Measurements from ENCODE around the gene FIBIN. TPM values are rescaled to one million over a fixed set of nuclear protein-coding genes. Genes with fewer than 3 reads are reported as not detected.
"Not testable (repeated sequence)": the region's sequence is repeated elsewhere in the genome, so short reads cannot be mapped to it uniquely, and the experiment has no call there.

The FIBIN gene
- total RNA-seq, 4 donors from 2014 or later, result 1.7 to 67.5 (median 6.1) TPM

GRCh38 chr11:26994631-26995095 lies 751 bp downstream of the FIBIN start:
- DNase-seq, result no peak
- TF ChIP-seq POLR2A (IDR thresholded peaks at IDR 0.05) (no peak), CTCF (IDR thresholded peaks at IDR 0.05) (no peak)
- Histone ChIP-seq H3K36me3 (no peaks in the 10 kb centered on the region), H3K27ac (peak overlapping the region; percentile 68 to 92 (median 84)), H3K27me3 (peaks cover 0 to 5% (median 0%) of the 10 kb centered on the region in 4 donors), H3K4me1 (peaks cover 0 to 42% (median 3%) of the 10 kb centered on the region in 3 donors), H3K4me3 (peak overlapping the region; percentile 22 to 70 (median 58)), H3K9me3 (no peaks in the 10 kb centered on the region)
- intact Hi-C loops (cut with DNase I), result no loop called here
- 36% methylated on average over 7 of the region's 19 CpGs; no CpG with 5 or more reads in 1 of the 2 donors for WGBS, 2 donors

DNA sequence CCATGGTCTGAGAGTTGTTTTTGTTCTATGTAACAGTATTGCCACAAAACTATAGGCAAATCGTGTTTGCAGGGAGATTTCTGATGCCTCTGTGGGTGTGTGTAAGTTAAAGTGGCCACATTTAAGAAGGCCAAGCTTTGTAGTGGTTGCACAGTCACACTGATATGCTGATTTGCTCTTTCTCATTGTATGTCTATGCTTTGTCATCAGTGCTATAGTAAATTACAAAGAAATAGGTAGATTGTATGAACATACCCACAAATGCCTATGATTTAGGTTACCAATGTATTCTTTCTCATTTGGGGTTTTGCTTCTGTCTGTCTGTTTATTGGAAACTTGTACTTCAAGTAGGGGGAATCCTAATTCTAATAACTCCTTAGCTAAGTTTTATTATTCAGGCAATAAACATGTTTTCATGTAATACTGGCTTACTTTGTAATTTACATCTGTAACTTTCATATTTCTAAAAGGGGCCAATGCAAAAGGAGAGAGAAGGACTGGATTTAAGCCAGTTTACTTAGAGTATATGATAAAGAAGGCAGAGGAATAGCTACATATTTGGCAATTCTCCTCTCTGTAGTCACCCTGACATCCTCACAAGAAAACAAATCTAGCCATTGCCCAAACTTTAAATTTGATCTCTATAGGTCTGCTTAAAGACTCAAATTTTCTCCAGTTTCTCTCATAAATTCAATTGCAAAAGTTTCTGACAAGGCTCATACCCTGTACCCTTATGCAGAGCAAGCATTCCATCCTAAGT lies 2.0 kb downstream of the FIBIN start:
- no peaks in the 10 kb centered on the region for H3K36me3 ChIP-seq
- WGBS, 2 donors, result 15 to 23% methylated on average over 1 of the region's 1 CpG
- DNase-seq, result no peak
- peaks cover 0 to 5% (median 0%) of the 10 kb centered on the region in 4 donors for H3K27me3 ChIP-seq
- no peaks in the 10 kb centered on the region for H3K9me3 ChIP-seq
- no peak for TF ChIP-seq POLR2A (IDR thresholded peaks at IDR 0.05)
- no peak for TF ChIP-seq CTCF (IDR thresholded peaks at IDR 0.05)
- peak overlapping the region in 3 of 4 donors; percentile 57 to 70 (median 60) for H3K4me3 ChIP-seq
- peak overlapping the region in 3 of 4 donors; percentile 80 to 92 (median 88) for H3K27ac ChIP-seq
- H3K4me1 ChIP-seq, result peaks cover 0 to 42% (median 3%) of the 10 kb centered on the region in 3 donors
- intact Hi-C loops (cut with DNase I), result no loop called here

GRCh38 chr11:26997378-26997777 lies 3.5 kb downstream of the FIBIN start:
- Histone ChIP-seq H3K4me1 (peaks cover 0 to 34% (median 3%) of the 10 kb centered on the region in 3 donors), H3K36me3 (no peaks in the 10 kb centered on the region), H3K9me3 (no peaks in the 10 kb centered on the region), H3K27ac (peak overlapping the region in 1 of 4 donors; percentile 40), H3K27me3 (peaks cover 0 to 5% (median 0%) of the 10 kb centered on the region in 4 donors), H3K4me3 (peak overlapping the region in 2 of 4 donors; percentile 60 to 70)
- intact Hi-C loops (cut with DNase I), result no loop called here
- DNase-seq, result no peak
- 45 to 54% methylated on average over 2 of the region's 2 CpGs for WGBS, 2 donors
- TF ChIP-seq POLR2A (IDR thresholded peaks at IDR 0.05), result no peak
- TF ChIP-seq CTCF (IDR thresholded peaks at IDR 0.05), result no peak

DNA sequence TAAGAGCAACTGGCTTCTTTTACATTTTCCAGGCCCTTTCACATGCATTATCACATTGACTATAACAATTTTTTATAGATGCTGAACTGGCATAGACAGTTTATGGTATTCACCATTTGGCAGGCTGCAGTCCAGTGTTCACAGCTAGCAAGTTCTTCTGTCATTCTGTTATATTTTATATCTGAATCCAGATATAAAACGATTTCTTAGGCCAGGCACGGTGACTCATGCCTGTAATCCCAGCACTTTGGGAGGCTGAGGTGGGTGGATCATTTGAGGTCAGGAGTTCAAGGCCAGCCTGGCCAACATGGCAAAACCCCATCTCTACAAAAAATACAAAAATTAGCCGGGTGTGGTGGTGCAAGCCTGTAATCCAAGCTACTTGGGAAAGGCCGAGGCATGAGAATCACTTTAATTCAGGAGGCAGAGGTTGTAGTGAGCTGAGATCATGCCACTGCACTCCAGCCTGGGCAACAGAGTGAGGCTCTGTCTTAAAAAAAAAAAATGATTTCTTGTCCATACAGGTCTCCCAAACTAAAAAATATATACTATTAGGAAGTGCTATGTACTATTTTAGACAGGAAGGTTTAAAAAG lies 7.3 kb downstream of the FIBIN start:
- H3K27ac ChIP-seq; H3K4me3 ChIP-seq; H3K9me3 ChIP-seq; intact Hi-C loops (cut with DNase I); H3K27me3 ChIP-seq; H3K4me1 ChIP-seq; H3K36me3 ChIP-seq; DNase-seq: not testable (repeated sequence)
- WGBS, 2 donors, result 19 to 31% methylated on average over 4 of the region's 4 CpGs

- TF ChIP-seq CTCF (IDR thresholded peaks at IDR 0.05) (no peak), POLR2A (IDR thresholded peaks at IDR 0.05) (no peak)
- DNase-seq, result no peak
- WGBS, 2 donors, result 55 to 69% methylated on average over 3 of the region's 3 CpGs
- intact Hi-C loops (cut with DNase I), result no loop called here
- no peaks in the 10 kb centered on the region for H3K36me3 ChIP-seq
- no peaks in the 10 kb centered on the region for H3K27me3 ChIP-seq
- no peak overlapping the region for H3K27ac ChIP-seq
- no peak overlapping the region for H3K4me3 ChIP-seq
- no peaks in the 10 kb centered on the region for H3K9me3 ChIP-seq
- H3K4me1 ChIP-seq, result peaks cover 0 to 6% (median 0%) of the 10 kb centered on the region in 3 donors
Observed at GRCh38 chr11:27002431-27002830, 8.5 kb downstream of the FIBIN start.

Measured in esophagus squamous epithelium (tissue), 5 donors.